Stimulated activated CD8-positive, alpha-beta memory T cell treated with anti-CD3 and anti-CD28 coated beads, Interleukin-12 subunit alpha, Interleukin-12 subunit beta, amount 100 ng/mL, for 1 hour (primary cell): ENCODE measurements around the gene EFNB2.

Experiments
- DNase-seq: peaks from one replicate; pipeline ENCODE4 v3.0.0-alpha.2; 2020; ENCODE audit warnings: low read depth

The EFNB2 gene

GRCh38 chr13:106535552-106536243 is at the start of gene EFNB2:
Gene EFNB2 (minus strand): TSS chr13:106535662. CDS start chr13:106534964, 698 bp downstream.
- DNase-seq, result peak; percentile 76

- DNase-seq, result no peak
Observed at GRCh38 chr13:106581225-106581624, 45.8 kb upstream of the EFNB2 start.

- no peak for DNase-seq
Observed at GRCh38 chr13:106575896-106576295, 40.4 kb upstream of the EFNB2 start.

- no peak for DNase-seq
Observed at GRCh38 chr13:106573868-106574267, 38.4 kb upstream of the EFNB2 start.

- DNase-seq, result no peak
Observed at GRCh38 chr13:106573284-106573846, 37.9 kb upstream of the EFNB2 start.

- DNase-seq, result peak; percentile 38
Observed at GRCh38 chr13:106570299-106570852, 34.9 kb upstream of the EFNB2 start.

GRCh38 chr13:106569233-106570095 is 34.0 kb upstream of the EFNB2 start:
- DNase-seq, result no peak

GRCh38 chr13:106568299-106569003 is 33.0 kb upstream of the EFNB2 start:
- no peak for DNase-seq

- DNase-seq, result peak; percentile 93
Observed at GRCh38 chr13:106567474-106568298, 32.2 kb upstream of the EFNB2 start, which contains the start of gene ARGLU1. Gene ARGLU1 (minus strand): TSS chr13:106568137. CDS start chr13:106567919, 218 bp downstream.

- no peak for DNase-seq
Observed at GRCh38 chr13:106566641-106567473, 31.4 kb upstream of the EFNB2 start.

- no peak for DNase-seq
Observed at GRCh38 chr13:106565127-106565775, 29.8 kb upstream of the EFNB2 start.

GRCh38 chr13:106562301-106562700 is 26.8 kb upstream of the EFNB2 start:
- no peak for DNase-seq

- DNase-seq, result no peak
Observed at GRCh38 chr13:106561551-106562170, 26.2 kb upstream of the EFNB2 start.

- no peak for DNase-seq
Observed at GRCh38 chr13:106560821-106561220, 25.4 kb upstream of the EFNB2 start.

GRCh38 chr13:106558527-106558926 is 23.1 kb upstream of the EFNB2 start:
- DNase-seq, result no peak

GRCh38 chr13:106555631-106556328 is 20.3 kb upstream of the EFNB2 start:
- no peak for DNase-seq

GRCh38 chr13:106551751-106552150 is 16.3 kb upstream of the EFNB2 start:
- DNase-seq, result no peak

- DNase-seq, result no peak
Observed at GRCh38 chr13:106551350-106551749, 15.9 kb upstream of the EFNB2 start.
